ENCODE results near the gene CEP57L1. TPM values are rescaled to one million over a fixed set of nuclear protein-coding genes. Genes with fewer than 3 reads are reported as not detected.

The CEP57L1 gene
- total and polyA plus RNA-seq, 10 of the 15 experiments (the other 5 are each of a cell fraction or from before 2014, with no cell fraction given): 12.7 to 30.5 (median 21.9) TPM

- RAD21 ChIA-PET (ENCODE audit: unreplicated experiment): interaction anchor here (0.9 to 2.4 kb wide), 2 partner anchors 24 to 333 kb away, joined by 3 to 10 read pairs; no protein-coding TSS in a partner anchor
Measured at GRCh38 chr6:109050447-109051102, 44.7 kb upstream of the CEP57L1 start.

More at GRCh38 chr6:109050447-109051102, 44.7 kb upstream of the CEP57L1 start:
- Histone ChIP-seq H3K4me3 (no peak overlapping the region), H3K79me2 (ENCODE audit: control insufficient read depth, insufficient read depth, low read length) (no peaks in the 10 kb centered on the region), H3K9ac (ENCODE audit: control insufficient read depth, insufficient read depth, low read length) (no peak overlapping the region), H3K9me3 (replicated peaks; ENCODE audit: control insufficient read depth, insufficient read depth, low read length) (no peaks in the 10 kb centered on the region), H4K20me1 (ENCODE audit: control insufficient read depth, insufficient read depth) (no peaks in the 10 kb centered on the region), H3K4me1 (ENCODE audit: control insufficient read depth, insufficient read depth, low read length) (peaks cover 14% of the 10 kb centered on the region), H3K27ac (ENCODE audit: control insufficient read depth, insufficient read depth) (no peak overlapping the region), H3K4me2 (ENCODE audit: control insufficient read depth, insufficient read depth) (no peak overlapping the region), H3K27me3 (replicated peaks in 1 of 2; ENCODE audit: control insufficient read depth in 2 of 2, insufficient read depth in 2 of 2, low read length in 1 of 2) (no peaks in the 10 kb centered on the region; a peak in 1 of 4 replicates), H3K36me3 (ENCODE audit: control insufficient read depth in 2 of 2, insufficient read depth in 2 of 2, low read length in 1 of 2) (no peaks in the 10 kb centered on the region), H2AFZ (ENCODE audit: control insufficient read depth, low read depth, low read length) (no peak overlapping the region)
- ChIA-PET SMC1A (ENCODE audit: uncharacterized antibody, unreplicated experiment) (interaction anchor here (1.0 to 1.1 kb wide), 3 partner anchors 13 to 40 kb away, joined by 3 to 4 read pairs (median 4); no protein-coding TSS in a partner anchor), CTCF (interaction anchor here (1.3 to 3.6 kb wide), 3 partner anchors 14 to 23 kb away, joined by 5 to 13 read pairs (median 9); no protein-coding TSS in a partner anchor), POLR2A (interaction anchor here (1.1 kb wide), 1 partner anchor 44 kb away, joined by 3 read pairs; no protein-coding TSS in a partner anchor)
- 33% methylated on average over 1 of the region's 1 CpG for WGBS (ENCODE audit: insufficient coverage, insufficient replicate concordance, low lambda C conversion rate, missing lambda C conversion rate)
- TF ChIP-seq CHD2 (IDR thresholded peaks at IDR 0.05; ENCODE audit: borderline replicate concordance, low read depth, low read length) (no peak), FOXM1 (IDR thresholded peaks at IDR 0.05; ENCODE audit: low read depth, low read length) (no peak), MXI1 (IDR thresholded peaks at IDR 0.05; ENCODE audit: low read depth, low read length) (no peak), IRF4 (IDR thresholded peaks at IDR 0.05; ENCODE audit: low read depth, low read length) (no peak), SKIL (IDR thresholded peaks at IDR 0.05; ENCODE audit: low read depth, poor library complexity, severe bottlenecking) (no peak), RCOR1 (conservative IDR thresholded peaks at IDR 0.05; ENCODE audit: low read depth, low read length) (no peak), EED (IDR thresholded peaks at IDR 0.05; ENCODE audit: low read depth) (no peak), KLF5 (IDR thresholded peaks at IDR 0.05; ENCODE audit: partially characterized antibody) (no peak), PAX8 (IDR thresholded peaks at IDR 0.05) (no peak), FOXK2 (IDR thresholded peaks at IDR 0.05) (no peak), SREBF1 (IDR thresholded peaks at IDR 0.05; ENCODE audit: low read length) (no peak), BMI1 (IDR thresholded peaks at IDR 0.05; ENCODE audit: borderline replicate concordance) (no peak), ZNF207 (IDR thresholded peaks at IDR 0.05; ENCODE audit: borderline replicate concordance) (no peak)
- TF ChIP-seq, protein P1, sequence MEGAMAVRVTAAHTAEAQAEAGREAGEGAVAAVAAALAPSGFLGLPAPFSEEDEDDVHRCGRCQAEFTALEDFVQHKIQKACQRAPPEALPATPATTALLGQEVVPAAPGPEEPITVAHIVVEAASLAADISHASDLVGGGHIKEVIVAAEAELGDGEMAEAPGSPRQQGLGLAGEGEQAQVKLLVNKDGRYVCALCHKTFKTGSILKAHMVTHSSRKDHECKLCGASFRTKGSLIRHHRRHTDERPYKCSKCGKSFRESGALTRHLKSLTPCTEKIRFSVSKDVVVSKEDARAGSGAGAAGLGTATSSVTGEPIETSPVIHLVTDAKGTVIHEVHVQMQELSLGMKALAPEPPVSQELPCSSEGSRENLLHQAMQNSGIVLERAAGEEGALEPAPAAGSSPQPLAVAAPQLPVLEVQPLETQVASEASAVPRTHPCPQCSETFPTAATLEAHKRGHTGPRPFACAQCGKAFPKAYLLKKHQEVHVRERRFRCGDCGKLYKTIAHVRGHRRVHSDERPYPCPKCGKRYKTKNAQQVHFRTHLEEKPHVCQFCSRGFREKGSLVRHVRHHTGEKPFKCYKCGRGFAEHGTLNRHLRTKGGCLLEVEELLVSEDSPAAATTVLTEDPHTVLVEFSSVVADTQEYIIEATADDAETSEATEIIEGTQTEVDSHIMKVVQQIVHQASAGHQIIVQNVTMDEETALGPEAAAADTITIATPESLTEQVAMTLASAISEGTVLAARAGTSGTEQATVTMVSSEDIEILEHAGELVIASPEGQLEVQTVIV (IDR thresholded peaks at IDR 0.05; ENCODE audit: borderline replicate concordance, partially characterized antibody): no peak
- TF ChIP-seq, protein P2, sequence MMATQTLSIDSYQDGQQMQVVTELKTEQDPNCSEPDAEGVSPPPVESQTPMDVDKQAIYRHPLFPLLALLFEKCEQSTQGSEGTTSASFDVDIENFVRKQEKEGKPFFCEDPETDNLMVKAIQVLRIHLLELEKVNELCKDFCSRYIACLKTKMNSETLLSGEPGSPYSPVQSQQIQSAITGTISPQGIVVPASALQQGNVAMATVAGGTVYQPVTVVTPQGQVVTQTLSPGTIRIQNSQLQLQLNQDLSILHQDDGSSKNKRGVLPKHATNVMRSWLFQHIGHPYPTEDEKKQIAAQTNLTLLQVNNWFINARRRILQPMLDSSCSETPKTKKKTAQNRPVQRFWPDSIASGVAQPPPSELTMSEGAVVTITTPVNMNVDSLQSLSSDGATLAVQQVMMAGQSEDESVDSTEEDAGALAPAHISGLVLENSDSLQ (IDR thresholded peaks at IDR 0.05): no peak
- no TSS peak for BruUV-seq (replicated peaks)
- FAIRE-seq: no peak
- no peak for DNase-seq (ENCODE audit: low read depth, low spot score)
- ATAC-seq: no peak
- intact Hi-C loops (cut with micrococcal nuclease; ENCODE audit: unreplicated experiment) (no loop called here), in situ Hi-C loops (cut with MboI) (no loop called here)
